NCI-H446 (cell line): ENCODE measurements around the gene MEGF6.

ENCODE experiments used
- DNase-seq, 2 experiments: peaks; one replicate each; lab custom pipeline; 2025; lab: John Stamatoyannopoulos, UW

MEGF6 gene

DNA sequence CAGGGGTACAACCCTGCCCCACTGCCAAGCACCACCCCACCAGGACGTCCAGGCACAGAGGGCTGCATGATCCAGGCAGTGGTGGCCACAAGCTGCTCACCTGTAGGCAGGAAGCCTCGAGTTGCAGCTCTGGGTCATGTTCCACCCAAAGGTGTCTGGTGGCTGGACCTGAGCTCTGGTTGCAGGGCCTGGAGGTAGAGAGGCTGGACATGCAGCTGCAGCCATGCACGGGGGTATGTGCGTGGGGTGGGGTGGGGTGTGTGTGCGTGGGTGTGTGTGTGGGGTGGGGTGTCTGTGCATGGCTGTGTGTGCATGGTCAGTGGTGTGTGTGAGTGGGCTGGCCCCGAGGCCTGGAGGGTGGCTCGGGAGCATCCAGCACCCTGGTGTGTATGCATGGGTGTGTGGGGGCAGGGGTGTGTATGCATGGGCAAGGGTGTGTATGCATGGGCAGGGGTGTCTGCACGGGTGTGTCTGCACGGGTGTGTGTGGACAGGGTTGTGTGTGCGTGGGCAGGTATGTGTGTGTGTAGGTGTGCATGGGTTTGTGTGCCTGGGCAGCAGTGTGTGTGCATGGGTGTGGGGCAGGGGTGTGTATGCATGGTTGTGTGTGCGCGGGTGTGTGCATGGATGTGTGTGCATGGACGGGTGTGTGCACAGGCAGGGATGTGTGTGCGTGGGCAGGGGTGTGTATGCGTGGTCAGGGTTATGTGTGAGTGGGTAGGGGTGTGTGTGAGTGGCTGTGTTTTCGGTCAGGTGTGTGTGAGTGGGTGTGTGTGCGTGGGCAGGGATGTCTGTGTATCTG, 141.3 kb downstream of the MEGF6 start:
- no peak for DNase-seq

DNA sequence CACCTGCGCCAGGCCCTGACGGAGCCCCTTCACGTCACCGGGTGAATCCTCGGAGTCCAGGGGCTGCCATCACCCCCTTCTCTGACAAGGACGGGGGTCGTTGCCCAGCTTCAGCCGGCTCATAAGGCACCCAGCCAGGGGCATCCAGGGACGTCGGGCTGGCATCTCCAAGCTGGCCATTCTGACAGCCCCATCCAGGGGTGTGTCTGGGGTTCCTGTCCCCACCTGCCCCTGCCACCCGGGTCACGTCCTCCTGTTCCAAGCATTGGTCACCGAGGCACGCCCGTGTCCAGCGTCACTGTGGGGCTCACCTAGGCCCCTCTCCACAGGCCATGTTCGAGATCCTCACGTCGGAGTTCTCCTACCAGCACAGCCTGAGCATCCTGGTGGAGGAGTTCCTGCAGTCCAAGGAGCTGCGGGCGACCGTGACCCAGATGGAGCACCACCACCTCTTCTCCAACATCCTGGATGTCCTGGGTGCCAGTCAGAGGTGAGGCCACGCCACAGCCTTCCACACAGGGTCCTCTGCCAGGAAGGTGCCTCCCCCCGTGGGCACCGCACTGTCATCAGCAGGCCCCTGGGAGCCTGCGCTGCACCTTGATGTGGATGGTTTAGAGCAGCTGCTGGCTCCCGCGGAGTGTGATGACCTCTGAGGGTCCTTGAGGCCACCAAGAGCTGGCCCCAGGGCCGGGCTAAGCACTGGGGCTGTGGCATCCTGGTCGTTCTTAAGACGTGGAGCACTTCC, 142.0 kb downstream of the MEGF6 start:
- DNase-seq, result no peak

DNA sequence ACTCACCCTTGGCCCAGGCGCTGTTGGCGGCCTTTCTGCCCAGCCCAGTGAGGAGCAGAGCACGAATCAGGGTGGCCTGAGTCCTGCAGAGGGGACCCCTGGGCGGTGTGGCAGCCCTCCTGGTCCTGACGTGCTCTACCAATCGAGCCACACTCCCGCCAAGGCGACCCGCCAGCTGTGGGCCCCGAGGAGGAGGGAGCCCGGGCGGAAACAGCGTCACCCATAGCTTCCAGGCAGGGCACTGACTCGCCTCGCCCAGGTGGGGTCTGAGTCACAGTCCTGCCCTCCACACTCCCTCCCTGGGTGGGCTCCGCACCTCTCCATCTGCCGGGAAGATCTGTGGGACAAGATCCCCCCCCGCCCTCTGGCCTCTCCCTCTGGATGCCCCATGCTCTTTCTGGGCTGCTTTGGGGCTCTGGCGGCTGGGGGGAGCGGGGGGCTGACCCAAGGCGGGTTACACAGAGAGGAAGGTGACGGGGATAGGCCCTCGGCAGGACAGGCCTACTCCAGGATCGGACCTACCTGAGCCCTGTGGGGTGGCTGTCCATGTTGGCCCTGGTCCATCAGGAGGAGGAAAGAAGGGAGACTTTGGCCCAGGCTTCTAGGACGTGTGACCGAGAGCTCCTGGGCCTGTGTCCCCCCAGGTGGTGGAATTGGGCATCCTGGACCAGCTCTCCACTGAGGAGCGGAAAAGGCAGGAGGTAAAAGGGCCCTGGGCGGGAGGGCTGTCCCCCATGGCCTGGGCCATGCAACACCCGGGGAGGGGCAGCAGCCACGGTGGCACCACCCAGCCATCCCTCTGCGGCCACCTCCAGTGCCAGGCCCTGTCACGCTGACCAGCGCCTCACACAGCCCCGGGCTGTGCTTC, 142.8 kb downstream of the MEGF6 start:
- DNase-seq, result no peak

DNA sequence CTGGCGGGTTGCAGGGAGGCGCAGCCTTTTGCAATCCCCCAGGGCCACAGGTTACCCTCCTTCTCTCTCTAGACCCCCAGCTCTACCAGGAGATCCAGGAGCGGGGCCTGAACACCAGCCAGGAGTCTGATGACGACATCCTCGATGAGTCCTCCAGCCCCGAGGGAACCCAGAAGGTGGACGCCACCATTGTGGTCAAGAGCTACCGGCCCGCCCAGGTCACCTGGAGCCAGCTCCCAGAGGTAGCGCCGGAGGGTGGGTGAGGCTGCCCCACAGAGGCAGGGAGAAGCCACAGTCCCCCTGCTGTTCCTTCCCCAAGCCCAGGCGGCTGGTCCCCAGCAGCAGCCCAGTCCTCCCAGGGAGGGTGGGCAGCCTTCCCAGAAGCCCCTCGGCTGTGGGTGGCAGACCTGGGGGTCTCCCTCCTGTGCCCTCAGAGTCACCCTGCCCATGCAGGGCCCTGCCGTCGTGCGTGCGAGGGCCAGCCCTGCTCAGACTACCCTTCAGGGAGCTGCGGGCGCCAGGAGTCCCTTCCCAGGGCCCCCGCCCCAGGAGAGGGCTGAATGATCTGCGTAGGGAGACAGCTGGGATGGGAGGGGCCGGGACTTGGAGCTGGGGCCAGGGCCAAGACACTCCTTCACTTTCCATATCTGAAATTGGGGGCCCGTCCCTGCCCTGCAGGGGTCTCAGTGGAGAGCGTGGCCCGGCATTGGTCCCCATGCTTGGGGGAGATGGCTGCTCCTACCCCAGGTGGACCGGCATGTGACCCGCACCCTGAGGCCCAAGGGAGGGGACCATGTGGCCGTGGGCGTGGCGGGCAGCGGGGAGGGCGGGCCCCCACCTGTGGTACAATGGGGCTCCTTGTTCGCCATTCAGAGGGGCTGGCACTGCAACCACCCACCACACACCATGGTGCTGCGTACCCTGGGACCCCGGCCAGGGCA, 143.9 kb downstream of the MEGF6 start:
- DNase-seq, result no peak

DNA sequence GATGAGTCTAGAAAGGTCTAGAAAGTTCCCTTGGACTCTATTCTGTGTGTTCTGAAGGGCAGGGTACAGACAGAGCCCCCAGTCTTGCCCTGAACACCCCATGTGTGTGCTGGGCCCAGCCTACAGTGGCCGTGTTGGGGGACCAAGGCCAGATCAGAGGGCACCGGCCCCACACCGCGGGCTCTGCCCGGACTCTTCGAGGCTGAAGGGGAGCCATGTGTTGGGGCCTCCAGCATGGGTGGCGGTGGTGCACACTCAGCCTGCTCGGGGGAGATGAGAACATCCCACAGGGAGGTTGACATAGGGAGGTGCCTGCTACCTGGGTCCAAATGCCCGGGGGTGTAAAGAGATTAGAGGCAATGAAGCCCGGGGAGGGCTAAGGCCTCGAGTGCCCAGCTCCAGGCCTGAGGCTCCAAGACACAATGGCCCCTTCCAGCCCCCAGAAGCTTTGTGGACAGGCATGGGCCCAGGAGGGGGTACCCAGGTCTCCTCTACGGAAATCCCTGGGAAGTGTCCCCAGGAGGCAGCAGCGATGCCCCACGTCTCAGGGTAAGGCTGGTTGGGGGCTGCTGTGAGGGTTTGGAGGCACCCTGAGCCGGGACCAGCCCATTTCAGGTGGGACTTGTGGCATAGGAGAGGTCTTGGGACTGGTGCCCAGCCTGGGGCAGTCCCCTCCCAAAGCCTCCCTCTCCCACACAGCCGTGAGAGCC, 144.8 kb downstream of the MEGF6 start:
- DNase-seq, result no peak

DNA sequence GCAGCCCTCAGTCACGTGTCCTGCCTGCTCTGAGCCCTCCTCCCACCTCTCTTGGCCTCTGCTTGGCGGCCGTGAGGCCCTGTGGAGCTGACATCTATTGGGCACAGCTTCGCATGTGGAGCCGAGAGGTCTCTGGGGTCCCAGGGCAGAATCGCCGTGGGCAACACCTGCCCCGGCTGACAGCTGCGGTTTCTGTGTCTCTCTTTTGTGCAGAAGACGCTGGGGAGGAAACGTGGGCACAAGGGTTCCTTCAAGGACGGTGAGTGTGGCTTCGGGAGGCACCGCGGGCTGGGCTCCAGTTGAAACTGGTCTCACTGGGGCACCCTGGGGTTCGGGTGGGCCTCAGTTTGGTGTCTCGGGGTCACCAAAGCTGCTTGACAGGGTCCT, 145.4 kb downstream of the MEGF6 start:
- DNase-seq, result no peak

DNA sequence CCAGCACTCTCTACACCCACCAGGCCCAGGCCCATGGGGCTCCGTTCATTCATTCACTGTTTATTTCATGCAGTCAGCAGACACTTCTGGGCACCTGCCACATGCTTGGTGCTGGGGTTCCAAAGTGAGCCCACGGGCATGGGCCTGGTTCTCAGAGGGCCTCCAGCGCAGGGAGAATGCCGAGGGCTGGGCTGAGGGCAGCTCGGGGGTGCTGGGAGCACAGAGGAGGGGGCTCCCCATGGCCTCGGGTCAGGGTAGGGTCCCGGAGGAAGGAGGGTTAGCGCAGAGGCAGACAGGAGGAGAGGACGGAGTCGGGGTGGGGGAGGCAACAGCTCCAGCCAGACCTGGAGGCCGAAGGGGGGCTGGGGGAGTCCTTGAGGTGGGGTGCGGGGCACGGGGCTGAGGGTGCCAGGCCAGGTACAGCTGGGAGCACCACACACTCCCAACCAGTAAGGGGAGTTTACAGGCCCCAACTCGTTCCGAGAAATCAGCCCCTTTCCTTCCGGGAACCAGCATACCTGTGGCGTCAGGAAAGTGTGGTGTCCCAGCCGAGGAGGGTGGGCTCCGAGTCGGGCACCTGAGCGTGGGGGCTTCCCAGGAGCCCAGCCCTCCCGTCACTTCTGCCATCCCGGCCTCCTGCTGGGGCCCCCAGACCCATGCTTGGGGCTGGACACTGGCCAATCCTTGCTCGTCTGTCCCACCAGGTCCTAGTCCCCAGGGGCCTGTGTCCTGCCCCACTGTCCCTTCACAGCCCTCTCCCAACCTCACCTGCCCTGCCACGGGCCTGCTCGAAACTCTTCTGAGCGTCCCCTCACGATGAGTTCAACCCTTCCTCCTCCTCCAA, 146.0 kb downstream of the MEGF6 start:
- DNase-seq, result no peak

DNA sequence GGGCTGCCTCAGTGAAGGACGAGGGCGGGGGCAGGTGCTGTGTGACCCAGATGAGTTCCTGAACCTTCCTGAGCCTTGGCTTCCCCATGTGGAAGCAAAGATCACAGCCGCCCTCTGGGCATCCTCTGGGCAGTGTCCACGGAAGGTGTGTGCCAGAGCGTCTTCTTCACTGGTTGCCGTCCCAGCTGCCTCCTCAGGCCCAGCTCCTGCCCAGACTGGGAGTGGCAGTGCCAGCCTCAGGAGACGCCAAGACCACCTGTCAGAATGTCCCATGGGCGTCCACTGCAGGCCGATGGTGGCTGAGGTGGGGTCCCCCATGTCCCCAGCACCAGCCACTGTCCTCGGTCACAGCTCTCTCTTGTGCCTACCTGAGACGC, 146.7 kb downstream of the MEGF6 start:
- no peak for DNase-seq

DNA sequence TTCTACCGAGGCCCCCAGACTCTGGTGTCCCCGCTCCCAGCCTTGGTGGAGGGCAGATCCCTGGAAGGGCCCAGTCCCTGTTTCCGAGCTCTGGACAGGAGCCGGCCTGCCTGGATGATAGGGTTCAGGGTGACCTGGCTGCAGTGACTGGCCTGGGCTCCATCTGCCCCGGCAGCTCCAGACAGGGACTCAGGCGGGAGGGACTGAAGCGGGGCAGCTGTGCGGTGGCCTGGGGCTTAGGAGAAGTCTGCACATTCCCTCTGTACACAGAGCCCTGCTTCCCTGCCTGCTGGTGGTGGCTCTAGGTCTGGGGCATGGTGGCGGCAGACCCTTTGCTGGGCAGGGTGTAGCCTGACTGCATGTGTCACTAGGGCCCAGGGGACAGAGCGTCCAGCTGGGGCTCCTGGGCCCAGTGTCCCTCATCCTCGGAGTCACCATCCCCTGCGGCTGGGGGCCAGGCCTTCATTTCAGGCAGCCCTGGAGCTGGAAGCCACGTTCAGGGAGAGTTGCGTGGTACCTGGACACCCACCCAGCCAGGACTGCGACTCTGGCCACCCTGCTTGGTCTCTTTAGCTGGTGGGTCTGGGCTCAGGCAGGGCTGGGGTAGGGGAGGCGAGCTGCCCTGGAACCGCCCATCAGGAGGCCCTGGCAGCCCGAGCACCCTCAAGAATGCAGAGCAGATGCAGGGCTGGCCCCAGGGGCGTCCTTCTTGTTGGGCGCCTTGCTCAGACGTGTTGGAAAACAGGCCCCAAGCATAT, 147.2 kb downstream of the MEGF6 start:
- DNase-seq, result no peak

DNA sequence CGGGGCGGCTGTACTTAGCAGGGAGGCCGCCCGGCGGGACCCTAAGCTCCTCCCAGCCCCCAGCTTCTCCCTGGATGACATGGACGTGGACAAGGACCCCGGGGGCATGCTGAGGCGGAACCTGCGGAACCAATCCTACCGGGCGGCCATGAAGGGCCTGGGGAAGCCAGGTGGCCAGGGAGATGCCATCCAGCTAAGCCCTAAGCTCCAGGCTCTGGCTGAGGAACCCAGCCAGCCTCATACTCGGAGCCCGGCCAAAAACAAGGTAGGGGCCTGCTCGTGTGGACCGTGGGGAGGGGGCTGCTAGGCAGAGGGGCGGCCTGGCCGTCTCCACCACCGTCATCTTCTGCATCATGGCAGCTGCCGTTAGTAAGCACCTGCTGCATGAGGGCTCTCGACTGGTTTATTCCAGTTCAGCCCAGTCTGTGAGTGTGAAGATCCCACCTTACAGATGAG, 147.9 kb downstream of the MEGF6 start:
- no peak for DNase-seq

DNA sequence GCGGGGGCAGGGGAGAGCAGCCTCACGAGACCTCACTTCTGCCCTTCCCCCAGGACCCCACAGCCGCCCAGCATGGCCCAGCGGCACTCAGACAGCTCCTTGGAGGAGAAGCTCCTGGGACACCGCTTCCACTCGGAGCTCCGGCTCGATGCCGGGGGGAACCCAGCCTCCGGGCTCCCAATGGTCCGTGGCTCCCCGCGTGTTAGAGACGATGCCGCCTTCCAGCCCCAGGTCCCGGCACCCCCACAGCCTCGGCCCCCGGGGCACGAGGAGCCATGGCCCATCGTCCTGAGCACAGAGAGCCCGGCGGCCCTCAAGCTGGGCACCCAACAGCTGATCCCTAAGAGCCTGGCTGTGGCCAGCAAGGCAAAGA, 148.3 kb downstream of the MEGF6 start:
- no peak for DNase-seq

DNA sequence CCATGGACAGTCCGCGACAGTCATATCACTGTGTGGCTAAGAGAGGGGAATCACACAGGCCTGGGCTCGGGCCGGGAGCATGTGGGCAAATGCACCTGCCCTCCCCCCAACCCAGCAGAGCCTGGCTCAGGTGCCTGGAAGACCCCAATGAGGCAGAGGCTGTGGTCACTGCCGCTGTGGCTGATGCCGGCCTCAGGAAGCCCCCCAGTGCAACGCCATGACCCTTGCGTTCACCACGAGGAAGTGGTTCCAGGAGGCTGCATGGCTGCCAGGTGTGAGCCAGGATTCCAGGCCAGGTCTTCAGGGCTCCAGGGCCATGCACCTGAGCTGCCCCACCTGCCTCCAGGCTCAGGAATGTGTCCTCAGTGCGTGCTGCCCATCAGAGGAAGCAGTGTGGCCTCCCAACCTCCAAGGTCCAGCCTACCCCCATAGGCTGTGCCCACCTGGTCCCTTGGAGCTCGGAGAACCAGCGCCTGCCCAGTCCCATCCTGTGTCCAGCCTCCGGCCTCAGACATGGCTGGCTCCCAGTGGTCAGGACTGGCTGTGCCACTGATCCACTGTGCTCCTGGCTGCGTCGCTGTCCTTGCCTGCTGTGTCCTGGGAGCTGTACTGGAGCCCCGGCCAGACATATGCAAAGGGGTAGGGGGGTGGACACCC, 148.8 kb downstream of the MEGF6 start:
- no peak for DNase-seq

DNA sequence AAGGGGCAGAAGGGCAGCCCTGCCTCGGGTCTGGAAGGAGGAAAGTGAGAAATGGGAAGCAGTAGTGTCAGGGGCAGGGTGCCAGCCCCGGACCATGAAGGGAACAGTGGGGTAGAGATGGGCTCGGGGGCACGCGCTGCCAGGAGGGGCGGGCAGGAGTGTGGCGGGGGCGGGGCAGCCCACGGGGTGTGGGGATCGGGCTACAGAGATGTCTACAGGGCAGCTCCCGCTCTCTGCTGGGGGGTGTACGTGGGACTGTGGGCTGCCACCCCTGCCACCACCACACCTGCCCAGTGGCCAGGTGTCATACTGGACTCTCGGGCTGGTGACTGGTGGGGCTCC, 149.4 kb downstream of the MEGF6 start:
- no peak for DNase-seq

DNA sequence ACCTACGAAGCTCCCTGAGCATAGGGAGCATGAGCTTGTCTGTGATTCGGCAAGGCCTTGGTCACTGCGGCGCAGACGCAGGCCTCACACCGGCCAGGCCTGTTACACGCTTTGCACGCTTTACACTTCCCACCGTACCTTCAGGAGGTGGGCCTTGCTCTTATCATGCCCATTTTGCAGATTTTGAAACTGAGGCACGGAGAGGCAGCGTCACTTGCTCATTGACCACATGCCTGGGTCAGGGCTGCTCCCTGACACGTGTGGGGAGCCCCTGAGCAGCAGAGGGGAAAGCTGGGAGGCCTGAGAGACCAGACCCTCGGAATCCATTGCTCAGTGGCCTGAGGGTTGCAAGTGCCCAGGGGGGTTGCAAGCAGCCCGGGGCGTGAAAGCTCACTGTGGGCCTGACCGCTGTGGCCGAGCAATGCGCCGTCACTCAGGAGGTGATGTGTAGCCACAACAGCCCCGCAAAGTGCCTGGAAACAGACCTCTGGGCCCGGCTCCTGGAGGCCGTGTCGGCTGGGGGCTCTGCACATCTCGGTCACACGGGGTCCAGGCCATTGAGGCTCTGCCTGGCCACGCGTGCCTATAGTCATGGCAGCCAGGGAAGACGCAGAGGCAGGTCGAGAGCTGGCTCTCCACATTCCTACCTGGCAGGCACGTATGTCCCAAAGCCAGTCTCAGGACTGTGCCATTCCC, 149.9 kb downstream of the MEGF6 start:
- DNase-seq, result no peak

DNA sequence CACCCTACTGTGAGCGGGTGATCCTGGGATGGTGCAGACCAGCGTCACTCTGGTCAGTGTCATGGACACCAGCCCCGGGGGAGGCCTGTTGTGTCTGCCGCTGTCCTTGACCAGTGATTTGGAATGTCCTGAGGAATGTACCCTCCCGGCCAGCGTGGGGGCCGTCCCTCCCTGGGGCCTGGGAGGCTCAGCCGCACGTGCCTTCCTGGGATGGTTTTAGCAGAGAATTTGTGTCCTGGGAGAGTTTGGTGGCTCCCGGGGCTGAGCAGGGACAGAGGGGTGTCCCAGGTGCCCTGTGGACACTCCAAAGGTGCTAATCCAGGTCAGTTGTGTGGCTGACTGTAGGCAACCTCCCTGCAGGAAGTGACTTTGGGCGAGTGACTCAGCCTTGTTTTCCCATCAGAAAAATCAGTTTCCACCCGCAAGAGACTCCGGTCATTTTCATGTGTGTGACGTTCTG, 150.6 kb downstream of the MEGF6 start:
- no peak for DNase-seq

DNA sequence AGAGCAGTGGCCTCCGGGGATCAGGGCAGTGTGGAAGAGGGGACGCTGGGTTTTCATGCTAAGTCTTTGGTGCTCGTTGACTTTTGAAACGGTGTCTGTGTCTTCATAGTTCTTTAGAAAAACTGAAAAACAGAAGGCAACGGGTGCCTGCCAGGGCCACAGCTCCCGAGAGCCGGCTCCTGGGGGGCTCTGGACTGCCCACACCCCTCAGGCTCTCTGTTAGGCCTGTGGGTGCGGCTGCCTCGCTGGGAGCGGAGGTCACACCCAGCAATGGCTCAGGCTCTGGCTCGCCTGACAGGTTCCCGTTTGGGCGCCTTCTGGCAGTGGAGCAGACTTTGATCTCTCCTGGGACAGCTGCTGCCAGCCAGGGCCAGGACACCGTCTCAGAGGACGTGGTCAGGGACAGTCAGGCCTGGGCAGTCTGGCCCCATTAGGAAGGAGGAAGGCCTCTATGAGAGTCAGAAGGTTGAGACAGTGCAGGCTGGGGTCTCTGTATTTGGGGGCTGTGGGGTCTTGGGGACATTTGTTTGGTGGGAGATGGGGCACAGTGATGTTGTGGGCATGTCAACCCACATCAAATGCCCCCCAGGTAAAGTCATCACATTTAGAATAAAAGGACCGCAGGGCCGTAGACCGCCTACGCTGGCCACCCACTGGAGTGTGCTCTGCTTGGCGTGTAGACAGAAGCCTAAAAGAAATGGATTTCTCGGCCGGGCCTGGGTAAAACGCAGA, 151.2 kb downstream of the MEGF6 start:
- DNase-seq, result no peak
